ENCODE data around the gene CCDC92B.

The CCDC92B gene

GRCh38 chr17:2797637-2798036 lies 48.2 kb upstream of the CCDC92B start:
- Histone ChIP-seq H3K27me3 (ENCODE audit: insufficient read depth, low read length) (peaks cover 7% of the 10 kb centered on the region; the same call in 1 of the 2 replicates), H3K79me2 (ENCODE audit: insufficient read depth, low read length) (no peaks in the 10 kb centered on the region), H3K4me2 (ENCODE audit: low read length) (no peak overlapping the region), H2AFZ (ENCODE audit: low read length) (no peak overlapping the region), H3F3A (ENCODE audit: insufficient read depth, low read length) (no peaks in the 10 kb centered on the region), H3K4me3 (ENCODE audit: low read depth, low read length, poor library complexity, severe bottlenecking) (no peak overlapping the region), H3K27ac (ENCODE audit: low read depth, low read length, poor library complexity, severe bottlenecking) (no peak overlapping the region), H3K9me2 (ENCODE audit: low read depth, low read length) (no peaks in the 10 kb centered on the region), H3K36me3 (ENCODE audit: insufficient read depth, low read length) (no peaks in the 10 kb centered on the region), H3K4me1 (ENCODE audit: insufficient read depth, low read length, severe bottlenecking) (no peaks in the 10 kb centered on the region), H3K9me3 (ENCODE audit: low read length) (no peaks in the 10 kb centered on the region), H3K9ac (ENCODE audit: low read length) (no peak overlapping the region), H4K20me1 (ENCODE audit: insufficient read depth, low read length) (no peaks in the 10 kb centered on the region)
- TF ChIP-seq EZH2 (IDR thresholded peaks at IDR 0.05; ENCODE audit: borderline replicate concordance, low read length) (no peak), CTCF (IDR thresholded peaks at IDR 0.05; ENCODE audit: low read length) (no peak)

- Histone ChIP-seq H3K36me3 (ENCODE audit: insufficient read depth, low read length) (no peaks in the 10 kb centered on the region), H3K27ac (ENCODE audit: low read depth, low read length, poor library complexity, severe bottlenecking) (no peak overlapping the region), H3K4me3 (ENCODE audit: low read depth, low read length, poor library complexity, severe bottlenecking) (no peak overlapping the region), H3K9me2 (ENCODE audit: low read depth, low read length) (no peaks in the 10 kb centered on the region), H2AFZ (ENCODE audit: low read length) (no peak overlapping the region), H3K9ac (ENCODE audit: low read length) (no peak overlapping the region), H3K27me3 (ENCODE audit: insufficient read depth, low read length) (peaks cover 7% of the 10 kb centered on the region; the same call in 1 of the 2 replicates), H3K79me2 (ENCODE audit: insufficient read depth, low read length) (no peaks in the 10 kb centered on the region), H3K4me1 (ENCODE audit: insufficient read depth, low read length, severe bottlenecking) (no peaks in the 10 kb centered on the region), H3F3A (ENCODE audit: insufficient read depth, low read length) (no peaks in the 10 kb centered on the region), H3K9me3 (ENCODE audit: low read length) (no peaks in the 10 kb centered on the region), H3K4me2 (ENCODE audit: low read length) (no peak overlapping the region), H4K20me1 (ENCODE audit: insufficient read depth, low read length) (no peaks in the 10 kb centered on the region)
- TF ChIP-seq EZH2 (IDR thresholded peaks at IDR 0.05; ENCODE audit: borderline replicate concordance, low read length), result no peak
- TF ChIP-seq CTCF (IDR thresholded peaks at IDR 0.05; ENCODE audit: low read length), result no peak
These were observed 47.8 kb upstream of the CCDC92B start for GRCh38 chr17:2797226-2797625.

DNA sequence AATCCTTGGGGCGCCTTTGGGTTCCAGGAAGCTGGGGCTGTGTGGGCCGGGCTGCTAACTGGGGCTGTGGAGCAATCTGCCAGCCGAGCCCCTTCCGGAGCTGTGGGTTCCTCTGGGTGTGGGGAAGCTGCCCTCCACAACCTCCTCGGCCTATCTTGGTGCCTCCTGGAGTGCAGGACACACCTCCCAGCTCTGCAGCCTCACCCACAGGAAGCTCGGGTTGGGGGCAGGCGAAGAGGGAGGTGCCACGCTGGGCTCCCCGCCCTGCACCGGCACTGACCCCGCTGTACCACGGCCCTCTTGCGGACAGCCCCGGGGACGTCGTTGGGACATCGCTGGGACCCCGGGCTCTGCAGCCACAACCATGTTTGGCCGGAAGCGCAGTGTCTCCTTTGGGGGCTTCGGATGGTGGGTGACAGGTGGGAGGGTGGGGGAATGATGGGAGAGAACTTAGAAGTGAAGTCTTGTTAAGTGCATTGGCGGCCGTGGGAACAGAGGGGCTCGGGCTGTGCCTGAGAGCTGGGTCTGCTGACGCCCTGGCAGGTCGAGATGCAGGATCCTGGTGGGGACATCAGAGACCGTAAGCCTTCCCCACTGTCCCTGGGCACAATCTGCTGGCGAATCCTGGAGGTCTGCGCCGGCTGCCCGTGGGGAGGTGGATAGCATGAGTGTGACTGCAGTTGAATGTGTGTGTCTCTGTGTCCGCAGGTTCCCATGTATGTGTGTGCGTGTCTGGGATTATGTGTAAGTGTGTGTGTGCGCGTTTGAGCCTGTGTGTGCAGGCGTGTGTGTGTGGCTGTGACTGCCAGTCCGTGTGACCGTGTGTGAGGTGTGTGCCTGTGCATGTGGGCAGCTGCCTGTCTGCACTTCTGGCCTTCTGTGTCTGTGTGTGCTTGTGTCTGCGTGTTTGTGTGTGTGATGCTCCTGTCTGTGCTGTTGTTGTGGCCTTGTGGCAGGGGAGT lies 47.0 kb upstream of the CCDC92B start, which contains the start of gene RAP1GAP2:
Gene RAP1GAP2, plus strand, starts transcription at position 275 of the 962 bp plus-strand sequence. Its CDS starts 90 bp downstream, at position 365.
- H3K4me3 ChIP-seq (ENCODE audit: low read depth, low read length, poor library complexity, severe bottlenecking), result no peak within 1 kb of the TSS
- H3K4me1 ChIP-seq (ENCODE audit: insufficient read depth, low read length, severe bottlenecking), result no peaks in the 10 kb centered on the region
- H3K9me2 ChIP-seq (ENCODE audit: low read depth, low read length), result no peaks in the 10 kb centered on the region
- no peaks in the 10 kb centered on the region for H4K20me1 ChIP-seq (ENCODE audit: insufficient read depth, low read length)
- no peaks in the 10 kb centered on the region for H3K9me3 ChIP-seq (ENCODE audit: low read length)
- TF ChIP-seq EZH2 (IDR thresholded peaks at IDR 0.05; ENCODE audit: borderline replicate concordance, low read length) (no peak), CTCF (IDR thresholded peaks at IDR 0.05; ENCODE audit: low read length) (no peak)
- no peak within 1 kb of the TSS for H3K27ac ChIP-seq (ENCODE audit: low read depth, low read length, poor library complexity, severe bottlenecking)
- peaks cover 7% of the 10 kb centered on the region; the same call in 1 of the 2 replicates for H3K27me3 ChIP-seq (ENCODE audit: insufficient read depth, low read length)
- no peaks in the 10 kb centered on the region for H3K79me2 ChIP-seq (ENCODE audit: insufficient read depth, low read length)
- H3F3A ChIP-seq (ENCODE audit: insufficient read depth, low read length), result no peaks in the 10 kb centered on the region
- no peak within 1 kb of the TSS for H2AFZ ChIP-seq (ENCODE audit: low read length)
- no peak within 1 kb of the TSS for H3K9ac ChIP-seq (ENCODE audit: low read length)
- no peaks in the 10 kb centered on the region for H3K36me3 ChIP-seq (ENCODE audit: insufficient read depth, low read length)
- no peak within 1 kb of the TSS for H3K4me2 ChIP-seq (ENCODE audit: low read length)
